Lung (tissue), 12 donors: ENCODE data around the gene SLC3A2. TPM values are rescaled to one million over a fixed set of nuclear protein-coding genes. Genes with fewer than 3 reads are reported as not detected.

Source experiments
- ATAC-seq: fragments of 200-7000 bp; cut with Tn5 transposase; one replicate; pipeline ENCODE4 v1.9.1; 2020; ENCODE audit warnings: moderate number of reproducible peaks; ENCODE audit not compliant: insufficient read depth, low FRiP score
- DNase-seq, 3 donors: peaks; one replicate each; pipeline ENCODE4 v3.0.0-alpha.2; 2013 to 2017
- H3K27ac ChIP-seq, 2 donors: one replicate each; pipeline ENCODE4 v1.5.1; 2013; ENCODE audit warnings: mild to moderate bottlenecking in 2 of 2, moderate library complexity in 2 of 2, control low read depth in 1 of 2, inconsistent platforms in 1 of 2, low read depth in 1 of 2, low read length in 1 of 2
- H3K27me3 ChIP-seq, 3 donors: one replicate each; pipeline ENCODE4 v1.5.1; 2013; ENCODE audit warnings: low read length in 2 of 3; ENCODE audit not compliant: control insufficient read depth in 3 of 3, insufficient read depth in 3 of 3
- H3K36me3 ChIP-seq, 4 donors: one replicate each; pipeline ENCODE4 v1.5.1; 2013; ENCODE audit warnings: low read length in 4 of 4, mild to moderate bottlenecking in 1 of 4, moderate library complexity in 1 of 4; ENCODE audit not compliant: control insufficient read depth in 4 of 4, insufficient read depth in 4 of 4
- H3K4me1 ChIP-seq, 5 donors: one replicate each; pipeline ENCODE4 v1.5.1; 2013; ENCODE audit warnings: low read length in 5 of 5, mild to moderate bottlenecking in 2 of 5, moderate library complexity in 1 of 5; ENCODE audit not compliant: control insufficient read depth in 5 of 5, insufficient read depth in 5 of 5
- H3K4me3 ChIP-seq: one replicate; pipeline ENCODE4 v1.5.1; 2013; ENCODE audit warnings: mild to moderate bottlenecking, control low read depth, moderate library complexity
- H3K9ac ChIP-seq, 2 donors: one replicate each; pipeline ENCODE4 v1.5.1; 2013; ENCODE audit warnings: low read length in 2 of 2, control low read depth in 1 of 2; ENCODE audit not compliant: insufficient read depth in 1 of 2
- H3K9me3 ChIP-seq, 4 donors: one replicate each; pipeline ENCODE4 v1.5.1; 2013; ENCODE audit warnings: low read length in 3 of 4, mild to moderate bottlenecking in 1 of 4, moderate library complexity in 1 of 4; ENCODE audit not compliant: control insufficient read depth in 4 of 4, insufficient read depth in 3 of 4
- CTCF ChIP-seq: IDR thresholded peaks from 2 replicates; pipeline ENCODE4 v1.5.1; 2012; ENCODE audit warnings: mild to moderate bottlenecking; ENCODE audit errors: control extremely low read depth, extremely low read depth
- WGBS, 2 donors: extraction: QIAGEN DNeasy Blood & Tissue Kit; methylation state at CpG; one replicate each; pipeline ENCODE4 v1.1.7; 2013; 5-methylcytosine and 5-hydroxymethylcytosine counted together
- polyA plus RNA-seq, 2 donors: library from polyadenylated mRNA; stranded (reverse); fragments of 200-250 nt; gene quantifications; one replicate each; pipeline ENCODE4 v1.2.1, GENCODE V29; 2013
- total RNA-seq, 2 donors: library from RNA; depleted of rRNA in 1 of 2; stranded (reverse); fragments of >200 nt in 1 of 2; gene quantifications; one replicate each; pipeline ENCODE4 v1.2.1, GENCODE V29; 2014 to 2021
- donor health status: control.
- donor health status: control.
- donor health status: Bipolar disorder and iron deficiency.
- donor health status: healthy.
- donor health status: DM: yes; HTN: yes; CAD: no.

The SLC3A2 gene
- total and polyA plus RNA-seq, 4 donors, result 151 to 265 (median 211) TPM

GRCh38 chr11:62853279-62853965 lies 27.3 kb upstream of the SLC3A2 start:
- H3K4me1 ChIP-seq, result peaks cover 2 to 24% (median 12%) of the 10 kb centered on the region in 5 donors
- DNase-seq (no peak), ATAC-seq (no peak)
- TF ChIP-seq CTCF, result no peak
- H3K27ac ChIP-seq, result peak overlapping the region in 1 of 2 donors; percentile 10
- peaks cover 13 to 42% (median 24%) of the 10 kb centered on the region in 4 donors for H3K36me3 ChIP-seq
- H3K9ac ChIP-seq, result peak overlapping the region in 1 of 2 donors; percentile 93
- no peaks in the 10 kb centered on the region for H3K9me3 ChIP-seq
- 61 to 73% methylated on average over 7 of the region's 7 CpGs for WGBS, 2 donors
- no peaks in the 10 kb centered on the region for H3K27me3 ChIP-seq
- H3K4me3 ChIP-seq, result no peak overlapping the region

GRCh38 chr11:62854013-62854824 lies 26.5 kb upstream of the SLC3A2 start:
- TF ChIP-seq CTCF, result no peak
- Histone ChIP-seq H3K4me1 (peaks cover 2 to 24% (median 12%) of the 10 kb centered on the region in 5 donors), H3K27me3 (no peaks in the 10 kb centered on the region), H3K27ac (peak overlapping the region in 1 of 2 donors; percentile 88), H3K4me3 (peak overlapping the region; percentile 86), H3K9me3 (no peaks in the 10 kb centered on the region), H3K9ac (peak overlapping the region; percentile 84 to 93), H3K36me3 (peaks cover 13 to 42% (median 24%) of the 10 kb centered on the region in 4 donors)
- DNase-seq (no peak), ATAC-seq (no peak)
- WGBS, 2 donors, result 14 to 21% methylated on average over 8 of the region's 8 CpGs

- peaks cover 2 to 24% (median 12%) of the 10 kb centered on the region in 5 donors for H3K4me1 ChIP-seq
- 1 to 3% methylated on average over 15 of the region's 15 CpGs for whole genome bisulfite sequencing, 2 donors
- DNase-seq, result no peak
Observed at GRCh38 chr11:62854825-62855570, 25.7 kb upstream of the SLC3A2 start.

More at GRCh38 chr11:62854825-62855570, 25.7 kb upstream of the SLC3A2 start:
- H3K27me3 ChIP-seq, result no peaks in the 10 kb centered on the region
- no peak for ATAC-seq
- H3K4me3 ChIP-seq, result peak overlapping the region; percentile 86
- no peaks in the 10 kb centered on the region for H3K9me3 ChIP-seq
- no peak for TF ChIP-seq CTCF
- peak overlapping the region; percentile 84 to 93 for H3K9ac ChIP-seq
- H3K27ac ChIP-seq, result peak overlapping the region; percentile 79 to 88
- peaks cover 13 to 42% (median 24%) of the 10 kb centered on the region in 4 donors for H3K36me3 ChIP-seq
